ENCODE measurements around the gene MMP3.
"Not testable (repeated sequence)": the region's sequence is repeated elsewhere in the genome, so short reads cannot be mapped to it uniquely, and the experiment has no call there.

Gene MMP3

DNA sequence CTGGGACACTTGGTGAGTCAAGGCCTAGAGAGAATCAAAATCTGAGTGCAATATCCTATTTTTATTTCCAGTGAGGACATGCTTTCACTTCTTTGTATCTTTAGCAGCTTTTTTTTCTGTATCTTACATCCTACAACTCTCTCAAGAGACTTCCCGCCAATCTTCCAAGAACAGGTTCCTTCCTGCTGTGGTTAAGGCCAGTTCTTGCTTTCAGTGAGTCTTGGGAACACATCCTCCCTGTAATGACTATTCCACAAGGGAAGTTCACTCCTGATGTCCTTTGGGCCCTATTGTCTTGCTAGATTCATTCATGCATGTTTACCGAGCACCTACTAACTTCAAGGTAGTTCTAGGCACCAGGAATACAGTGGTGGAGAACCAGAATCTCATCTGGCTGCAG lies 35.2 kb upstream of the MMP3 start:
- Histone ChIP-seq H3K27me3 (ENCODE audit: insufficient read depth, low read length) (no peaks in the 10 kb centered on the region), H3K4me2 (ENCODE audit: low read length) (no peak overlapping the region), H3K4me3 (ENCODE audit: low read depth, low read length, poor library complexity, severe bottlenecking) (no peak overlapping the region), H3K27ac (ENCODE audit: low read depth, low read length, poor library complexity, severe bottlenecking) (no peak overlapping the region), H3K9me2 (ENCODE audit: low read depth, low read length) (no peaks in the 10 kb centered on the region), H3K9me3 (ENCODE audit: low read length) (no peaks in the 10 kb centered on the region), H3K9ac (ENCODE audit: low read length) (no peak overlapping the region), H3K4me1 (ENCODE audit: insufficient read depth, low read length, severe bottlenecking) (no peaks in the 10 kb centered on the region), H3K36me3 (ENCODE audit: insufficient read depth, low read length) (no peaks in the 10 kb centered on the region), H3F3A (ENCODE audit: insufficient read depth, low read length) (no peaks in the 10 kb centered on the region), H4K20me1 (ENCODE audit: insufficient read depth, low read length) (no peaks in the 10 kb centered on the region), H3K79me2 (ENCODE audit: insufficient read depth, low read length) (no peaks in the 10 kb centered on the region), H2AFZ (ENCODE audit: low read length) (no peak overlapping the region)
- no peak for TF ChIP-seq EZH2 (IDR thresholded peaks at IDR 0.05; ENCODE audit: borderline replicate concordance, low read length)
- TF ChIP-seq, protein P1, sequence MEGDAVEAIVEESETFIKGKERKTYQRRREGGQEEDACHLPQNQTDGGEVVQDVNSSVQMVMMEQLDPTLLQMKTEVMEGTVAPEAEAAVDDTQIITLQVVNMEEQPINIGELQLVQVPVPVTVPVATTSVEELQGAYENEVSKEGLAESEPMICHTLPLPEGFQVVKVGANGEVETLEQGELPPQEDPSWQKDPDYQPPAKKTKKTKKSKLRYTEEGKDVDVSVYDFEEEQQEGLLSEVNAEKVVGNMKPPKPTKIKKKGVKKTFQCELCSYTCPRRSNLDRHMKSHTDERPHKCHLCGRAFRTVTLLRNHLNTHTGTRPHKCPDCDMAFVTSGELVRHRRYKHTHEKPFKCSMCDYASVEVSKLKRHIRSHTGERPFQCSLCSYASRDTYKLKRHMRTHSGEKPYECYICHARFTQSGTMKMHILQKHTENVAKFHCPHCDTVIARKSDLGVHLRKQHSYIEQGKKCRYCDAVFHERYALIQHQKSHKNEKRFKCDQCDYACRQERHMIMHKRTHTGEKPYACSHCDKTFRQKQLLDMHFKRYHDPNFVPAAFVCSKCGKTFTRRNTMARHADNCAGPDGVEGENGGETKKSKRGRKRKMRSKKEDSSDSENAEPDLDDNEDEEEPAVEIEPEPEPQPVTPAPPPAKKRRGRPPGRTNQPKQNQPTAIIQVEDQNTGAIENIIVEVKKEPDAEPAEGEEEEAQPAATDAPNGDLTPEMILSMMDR (IDR thresholded peaks at IDR 0.05; ENCODE audit: low read length), result no peak

DNA sequence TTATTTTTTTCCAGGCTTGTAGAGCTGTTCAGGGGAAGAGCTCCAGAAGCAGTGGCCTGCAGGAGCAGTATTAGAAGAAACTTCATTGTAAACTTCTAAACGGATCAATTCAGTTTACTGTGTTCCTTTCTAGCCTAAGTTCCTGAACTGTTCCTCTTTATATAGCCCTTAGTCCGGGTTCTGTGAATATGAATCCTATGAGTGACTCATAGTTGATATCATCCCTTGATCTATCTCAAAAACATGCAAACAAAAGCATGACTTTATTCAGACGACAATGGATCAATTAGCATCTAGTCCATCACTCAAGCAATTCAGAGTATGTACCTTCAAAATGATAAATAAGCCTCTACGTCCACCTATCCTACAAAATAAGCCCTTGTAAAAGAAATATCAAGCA lies 31.4 kb upstream of the MMP3 start, which contains the start of gene MMP12:
MMP12 (minus strand) TSS at position 131 of the 400 bp plus-strand sequence; CDS start at position 86, 45 bp downstream.
- TF ChIP-seq, protein P1 (IDR thresholded peaks at IDR 0.05; ENCODE audit: low read length), result no peak
- TF ChIP-seq EZH2 (IDR thresholded peaks at IDR 0.05; ENCODE audit: borderline replicate concordance, low read length), result no peak
- H3K79me2 ChIP-seq (ENCODE audit: insufficient read depth, low read length), result no peaks in the 10 kb centered on the region
- H3K4me2 ChIP-seq (ENCODE audit: low read length), result no peak within 1 kb of the TSS
- no peaks in the 10 kb centered on the region for H3K9me3 ChIP-seq (ENCODE audit: low read length)
- no peak within 1 kb of the TSS for H3K9ac ChIP-seq (ENCODE audit: low read length)
- H3K27ac ChIP-seq (ENCODE audit: low read depth, low read length, poor library complexity, severe bottlenecking), result no peak within 1 kb of the TSS
- no peaks in the 10 kb centered on the region for H3K9me2 ChIP-seq (ENCODE audit: low read depth, low read length)
- H3K4me1 ChIP-seq (ENCODE audit: insufficient read depth, low read length, severe bottlenecking), result no peaks in the 10 kb centered on the region
- no peak within 1 kb of the TSS for H3K4me3 ChIP-seq (ENCODE audit: low read depth, low read length, poor library complexity, severe bottlenecking)
- H3F3A ChIP-seq (ENCODE audit: insufficient read depth, low read length), result no peaks in the 10 kb centered on the region
- H4K20me1 ChIP-seq (ENCODE audit: insufficient read depth, low read length), result no peaks in the 10 kb centered on the region
- H2AFZ ChIP-seq (ENCODE audit: low read length), result no peak within 1 kb of the TSS
- H3K27me3 ChIP-seq (ENCODE audit: insufficient read depth, low read length), result no peaks in the 10 kb centered on the region
- no peaks in the 10 kb centered on the region for H3K36me3 ChIP-seq (ENCODE audit: insufficient read depth, low read length)

DNA sequence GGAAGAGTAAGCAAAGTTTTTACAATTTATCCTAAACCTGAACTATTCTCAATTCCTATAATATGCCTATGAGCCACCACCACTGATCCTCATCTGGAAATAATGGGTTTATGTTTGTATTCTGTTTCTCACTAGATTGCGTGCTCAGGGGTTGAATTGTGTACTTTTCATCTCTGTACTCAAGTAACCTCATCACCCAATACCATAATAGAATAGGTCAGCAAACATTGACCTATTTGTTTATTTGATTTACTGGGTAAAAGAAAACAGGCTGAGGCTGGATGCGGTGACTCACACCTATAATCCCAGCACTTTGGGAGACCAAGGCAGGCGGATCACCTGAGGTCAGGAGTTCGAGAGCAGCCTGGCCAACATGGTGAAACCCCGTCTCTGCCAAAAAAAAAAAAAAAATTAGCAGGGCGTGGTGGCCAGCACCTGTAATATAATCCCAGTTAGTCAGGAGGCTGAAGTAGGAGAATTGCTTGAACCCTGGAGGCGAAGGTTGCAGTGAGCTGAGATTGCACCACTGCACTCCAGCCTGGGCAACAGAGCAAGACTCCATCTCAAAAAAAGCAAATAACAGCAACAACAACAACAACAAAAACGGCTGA lies 26.1 kb upstream of the MMP3 start:
- H3K9ac ChIP-seq (ENCODE audit: low read length); H3K4me1 ChIP-seq (ENCODE audit: insufficient read depth, low read length, severe bottlenecking); H3K36me3 ChIP-seq (ENCODE audit: insufficient read depth, low read length); H3K9me3 ChIP-seq (ENCODE audit: low read length); H3F3A ChIP-seq (ENCODE audit: insufficient read depth, low read length); H3K9me2 ChIP-seq (ENCODE audit: low read depth, low read length); H2AFZ ChIP-seq (ENCODE audit: low read length); H3K4me2 ChIP-seq (ENCODE audit: low read length); H4K20me1 ChIP-seq (ENCODE audit: insufficient read depth, low read length); H3K27me3 ChIP-seq (ENCODE audit: insufficient read depth, low read length); H3K79me2 ChIP-seq (ENCODE audit: insufficient read depth, low read length); H3K4me3 ChIP-seq (ENCODE audit: low read depth, low read length, poor library complexity, severe bottlenecking); H3K27ac ChIP-seq (ENCODE audit: low read depth, low read length, poor library complexity, severe bottlenecking): not testable (repeated sequence)

DNA sequence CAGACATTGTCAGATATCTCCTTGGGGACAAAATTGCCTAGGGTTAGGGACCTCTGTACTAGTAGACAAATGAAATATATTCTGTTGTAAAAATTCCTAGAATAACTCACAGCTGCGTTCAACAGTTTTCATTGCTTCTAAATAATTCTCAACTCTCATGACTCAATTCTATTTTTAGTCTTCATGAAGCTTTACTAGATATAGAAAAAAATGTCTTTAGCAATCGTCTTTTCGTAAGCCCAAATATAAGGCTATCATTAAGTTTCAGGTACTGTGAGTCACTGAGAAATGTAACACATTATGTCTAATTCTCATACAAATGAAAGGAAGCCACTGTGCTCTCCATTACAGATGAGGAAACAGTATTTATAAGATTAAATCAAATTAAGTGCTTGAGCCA lies 24.9 kb upstream of the MMP3 start:
- H3K27me3 ChIP-seq (ENCODE audit: insufficient read depth, low read length), result no peaks in the 10 kb centered on the region
- H3K4me2 ChIP-seq (ENCODE audit: low read length), result no peak overlapping the region
- no peaks in the 10 kb centered on the region for H3K9me3 ChIP-seq (ENCODE audit: low read length)
- no peaks in the 10 kb centered on the region for H4K20me1 ChIP-seq (ENCODE audit: insufficient read depth, low read length)
- no peaks in the 10 kb centered on the region for H3K4me1 ChIP-seq (ENCODE audit: insufficient read depth, low read length, severe bottlenecking)
- no peaks in the 10 kb centered on the region for H3K79me2 ChIP-seq (ENCODE audit: insufficient read depth, low read length)
- no peak overlapping the region for H2AFZ ChIP-seq (ENCODE audit: low read length)
- H3K9ac ChIP-seq (ENCODE audit: low read length), result no peak overlapping the region
- H3K4me3 ChIP-seq (ENCODE audit: low read depth, low read length, poor library complexity, severe bottlenecking), result no peak overlapping the region
- no peaks in the 10 kb centered on the region for H3K36me3 ChIP-seq (ENCODE audit: insufficient read depth, low read length)
- TF ChIP-seq, protein P1 (IDR thresholded peaks at IDR 0.05; ENCODE audit: low read length), result no peak
- no peak for TF ChIP-seq EZH2 (IDR thresholded peaks at IDR 0.05; ENCODE audit: borderline replicate concordance, low read length)
- no peak overlapping the region for H3K27ac ChIP-seq (ENCODE audit: low read depth, low read length, poor library complexity, severe bottlenecking)
- H3K9me2 ChIP-seq (ENCODE audit: low read depth, low read length), result no peaks in the 10 kb centered on the region
- no peaks in the 10 kb centered on the region for H3F3A ChIP-seq (ENCODE audit: insufficient read depth, low read length)
